A549 (cell line): Measurements from ENCODE around the gene TMEM30B. TPM values are rescaled to one million over a fixed set of nuclear protein-coding genes. Genes with fewer than 3 reads are reported as not detected.

Experiments
- ATAC-seq, 2 experiments: fragments of 200-7000 bp in 1 of 2; fragments of >200 bp in 1 of 2; cut with Nextera tagmentation in 1 of 2; cut with Tn5 transposase in 1 of 2; 3 replicates each; pipeline versions ENCODE4 v1.8.0 to v1.9.1; 2018 to 2020; ENCODE audit warnings: mild to moderate bottlenecking in 1 of 2, moderate library complexity in 1 of 2
- CTCF ChIA-PET: fragments of 300-600 bp; sonication (Branson Sonifier 250); formaldehyde crosslinking; extraction: SDS; loops from one replicate; lab custom pipeline; 2021; ENCODE audit warnings: antibody characterized with exemption, inconsistent platforms; lab: Yijun Ruan, JAX
- POLR2A ChIA-PET: fragments of 350-600 bp; formaldehyde crosslinking; extraction: SDS; loops from one replicate; lab custom pipeline; 2021; ENCODE audit warnings: antibody characterized with exemption, inconsistent platforms; lab: Yijun Ruan, JAX
- DNase-seq, 2 experiments: peaks; one replicate each; pipeline versions ENCODE4 v3.0.0 to v3.0.0-alpha.2; 2011 to 2016; ENCODE audit warnings: low read depth in 1 of 2, low spot score in 1 of 2
- FAIRE-seq: peaks from 2 replicates; lab custom pipeline; 2011; peaks lifted over from hg19 to GRCh38; lab: Jason Lieb, UNC
- H3K27ac ChIP-seq, 2 experiments: fragments of >200 bp; sonication (Bioruptor Twin); formaldehyde crosslinking; 3 replicates each; pipeline ENCODE4 v1.5.1; 2016 to 2017
- H3K4me1 ChIP-seq: fragments of >200 bp; sonication (Bioruptor Twin); formaldehyde crosslinking; 3 replicates; pipeline ENCODE4 v1.6.1; 2016
- H3K4me2 ChIP-seq: fragments of >200 bp; sonication (Bioruptor Twin); formaldehyde crosslinking; 3 replicates; pipeline ENCODE4 v1.6.1; 2016
- H3K4me3 ChIP-seq: fragments of >200 bp; sonication (Bioruptor Twin); formaldehyde crosslinking; 3 replicates; pipeline ENCODE4 v1.5.1; 2016
- H3K9me3 ChIP-seq: fragments of >200 bp; sonication (Bioruptor Twin); formaldehyde crosslinking; 3 replicates; pipeline ENCODE4 v1.6.1; 2016
- ATOH8 ChIP-seq: fragments of 250-450 bp; sonication (Bioruptor Pico); IDR thresholded peaks from 2 replicates; pipeline ENCODE4 v1.5.0; 2020; ENCODE audit warnings: low read depth, mild to moderate bottlenecking, moderate library complexity
- BHLHE40 ChIP-seq: IDR thresholded peaks from 2 replicates; pipeline ENCODE4 v1.6.1; 2012; ENCODE audit warnings: low read depth, low read length, inconsistent platforms
- CEBPB ChIP-seq, 2 experiments: fragments of >200 bp in 1 of 2; sonication (Bioruptor Twin) in 1 of 2; formaldehyde crosslinking in 1 of 2; IDR thresholded peaks; 2 replicates each; pipeline ENCODE4 v1.6.1; 2012 to 2016
- CHD2 ChIP-seq: fragments of 150-350 bp; IDR thresholded peaks from 2 replicates; pipeline ENCODE4 v1.6.1; 2014; ENCODE audit warnings: low read length; ENCODE audit not compliant: partially characterized antibody
- CTCF ChIP-seq: fragments of >200 bp; sonication (Bioruptor Twin); formaldehyde crosslinking; IDR thresholded peaks from 3 replicates; pipeline ENCODE4 v1.5.1; 2016
- ESRRA ChIP-seq: fragments of 150-350 bp; IDR thresholded peaks from 2 replicates; pipeline ENCODE4 v1.6.1; 2014; ENCODE audit warnings: mild to moderate bottlenecking, low read length, borderline replicate concordance
- HEYL ChIP-seq: fragments of 250-450 bp; sonication (Bioruptor Pico); IDR thresholded peaks from 2 replicates; pipeline ENCODE4 v1.8.0; 2021; ENCODE audit warnings: mild to moderate bottlenecking, moderate library complexity
- HMGXB4 ChIP-seq: fragments of 250-450 bp; sonication (Bioruptor Pico); IDR thresholded peaks from 2 replicates; pipeline ENCODE4 v1.5.0; 2021; ENCODE audit warnings: mild to moderate bottlenecking, moderate library complexity, borderline replicate concordance
- HOXA7 ChIP-seq: fragments of 250-450 bp; sonication (Bioruptor Pico); IDR thresholded peaks from 2 replicates; pipeline ENCODE4 v1.5.0; 2020; ENCODE audit warnings: mild to moderate bottlenecking, moderate library complexity
- HOXB13 ChIP-seq: fragments of 250-450 bp; sonication (Bioruptor Pico); IDR thresholded peaks from 2 replicates; pipeline ENCODE4 v1.5.0; 2020; ENCODE audit warnings: low read depth, mild to moderate bottlenecking, moderate library complexity
- HOXB5 ChIP-seq: fragments of 250-450 bp; sonication (Bioruptor Pico); IDR thresholded peaks from 2 replicates; pipeline ENCODE4 v1.5.0; 2020; ENCODE audit warnings: mild to moderate bottlenecking, moderate library complexity
- JUNB ChIP-seq: fragments of >200 bp; sonication (Bioruptor Twin); formaldehyde crosslinking; IDR thresholded peaks from 2 replicates; pipeline ENCODE4 v1.6.1; 2016
- KDM1A ChIP-seq: fragments of 200-600 bp; sonication (generic); IDR thresholded peaks from 2 replicates; pipeline ENCODE4 v1.6.1; 2016; ENCODE audit warnings: low read depth, mild to moderate bottlenecking
- KDM5A ChIP-seq: fragments of 200-600 bp; sonication (generic); IDR thresholded peaks from 2 replicates; pipeline ENCODE4 v1.6.1; 2016; ENCODE audit warnings: antibody characterized with exemption, mild to moderate bottlenecking
- MYC ChIP-seq: IDR thresholded peaks from 2 replicates; pipeline ENCODE4 v1.6.1; 2012; ENCODE audit warnings: mild to moderate bottlenecking, inconsistent platforms, low read length, improper control_type of control experiment, borderline replicate concordance
- NFE2L2 ChIP-seq: fragments of 150-350 bp; conservative IDR thresholded peaks from 2 replicates; pipeline ENCODE4 v1.6.1; 2014; ENCODE audit warnings: low read length
- POLR2AphosphoS2 ChIP-seq: conservative IDR thresholded peaks from 2 replicates; pipeline ENCODE4 v1.6.1; 2012; ENCODE audit warnings: low read length, improper control_type of control experiment, inconsistent platforms
- REST ChIP-seq: fragments of 200-600 bp; sonication (generic); IDR thresholded peaks from 2 replicates; pipeline ENCODE4 v1.6.1; 2016; ENCODE audit warnings: antibody characterized with exemption, mild to moderate bottlenecking, moderate library complexity
- RFX5 ChIP-seq: fragments of 450-650 bp; IDR thresholded peaks from 2 replicates; pipeline ENCODE4 v1.7.1; 2014; ENCODE audit warnings: antibody characterized with exemption, mild to moderate bottlenecking, moderate library complexity
- RNF2 ChIP-seq: fragments of 200-600 bp; sonication (generic); IDR thresholded peaks from 2 replicates; pipeline ENCODE4 v1.6.1; 2016; ENCODE audit warnings: low read depth, mild to moderate bottlenecking, antibody characterized with exemption, moderate library complexity, borderline replicate concordance
- SMC3 ChIP-seq: fragments of >200 bp; sonication (Bioruptor Twin); formaldehyde crosslinking; IDR thresholded peaks from 3 replicates; pipeline ENCODE4 v1.6.1; 2018; ENCODE audit warnings: inconsistent platforms
- USF2 ChIP-seq: fragments of 450-650 bp; IDR thresholded peaks from 2 replicates; pipeline ENCODE4 v1.6.1; 2014; ENCODE audit warnings: antibody characterized with exemption
- WGBS: methylation state at CpG from one replicate; pipeline ENCODE4 v1.1.6; 2017; ENCODE audit errors: missing lambda C conversion rate; 5-methylcytosine and 5-hydroxymethylcytosine counted together
- polyA plus RNA-seq, 4 experiments: library from polyadenylated mRNA; depleted of rRNA in 3 of 4; stranded (reverse); fragments of >200 nt; fragmentation: RNase III in 1 of 4; extraction: RNeasy Plus Mini Kit Qiagen cat#74134 plus additional on column Dnase treatment in 1 of 4; gene quantifications; 2 replicates in 3 of 4; 3 replicates in 1 of 4; pipeline ENCODE4 v1.2.3, GENCODE V29; 2011 to 2017

TMEM30B gene
- polyA plus RNA-seq, 2 of the 4 experiments (the other 2 are of a cell fraction), result 0.16 to 0.21 TPM

GRCh38 chr14:61290701-61291100, 9.6 kb upstream of the TMEM30B start (continued):
- TF ChIP-seq POLR2AphosphoS2 (no peak), ESRRA (no peak), CTCF (no peak), HOXA7 (CRISPR knock-in tag) (no peak), NFE2L2 (no peak)

- Histone ChIP-seq H3K9me3 (no peaks in the 10 kb centered on the region), H3K4me3 (no peak overlapping the region), H3K27ac (no peak overlapping the region)
- no peak for TF ChIP-seq NFE2L2
- no peak for TF ChIP-seq JUNB
- no peak for TF ChIP-seq CHD2
- TF ChIP-seq, all 56 proteins: peak for 0
- Histone ChIP-seq H3K4me1 (peaks cover 20% of the 10 kb centered on the region), H3K4me2 (no peak overlapping the region)
- no peak for ATAC-seq
- ChIA-PET CTCF (interaction anchor here (0.7 to 2.8 kb wide), 8 partner anchors 8 to 664 kb away, joined by 3 to 15 read pairs (median 4); partner anchors contain the start of gene TMEM30B), POLR2A (no interaction called here)
- WGBS, result 70% methylated on average over 3 of the region's 3 CpGs
- no peak for FAIRE-seq
- no peak for DNase-seq
Measured at GRCh38 chr14:61288720-61289119, 7.6 kb upstream of the TMEM30B start.

GRCh38 chr14:61288228-61288627, 7.1 kb upstream of the TMEM30B start:
- 45% methylated on average over 4 of the region's 4 CpGs for WGBS
- peaks cover 20% of the 10 kb centered on the region for H3K4me1 ChIP-seq
- TF ChIP-seq CEBPB (IDR thresholded peaks at IDR 0.05), result no peak
- FAIRE-seq, result no peak
- H3K27ac ChIP-seq, result no peak overlapping the region
- no peak overlapping the region for H3K4me2 ChIP-seq
- no peak for ATAC-seq
- ChIA-PET CTCF (interaction anchor here (0.7 to 2.8 kb wide), 8 partner anchors 8 to 663 kb away, joined by 3 to 15 read pairs (median 4); partner anchors contain the start of gene TMEM30B), POLR2A (no interaction called here)
- no peak for DNase-seq
- no peaks in the 10 kb centered on the region for H3K9me3 ChIP-seq
- no peak overlapping the region for H3K4me3 ChIP-seq

- WGBS, result 80% methylated on average over 7 of the region's 7 CpGs
- ChIA-PET CTCF (interaction anchor here (0.6 to 9.7 kb wide), 6 partner anchors 9 to 1103 kb away, joined by 3 to 97 read pairs (median 8); no protein-coding TSS in a partner anchor), POLR2A (no interaction called here)
- no peaks in the 10 kb centered on the region for H3K9me3 ChIP-seq
- FAIRE-seq (no peak), DNase-seq (no peak), ATAC-seq (no peak)
- H3K4me3 ChIP-seq, result no peak overlapping the region
- peaks cover 20% of the 10 kb centered on the region for H3K4me1 ChIP-seq
- no peak overlapping the region for H3K4me2 ChIP-seq
- no peak overlapping the region for H3K27ac ChIP-seq
- TF ChIP-seq SMC3 (no peak), HOXB13 (CRISPR knock-in tag) (no peak), BHLHE40 (no peak), NFE2L2 (no peak), USF2 (no peak), KDM1A (no peak), RNF2 (no peak), ESRRA (no peak), HOXB5 (CRISPR knock-in tag) (no peak), RFX5 (no peak), REST (no peak), HMGXB4 (no peak), MYC (no peak), KDM5A (no peak), HEYL (no peak), ATOH8 (CRISPR knock-in tag) (no peak)
Measured at GRCh38 chr14:61287196-61287595, 6.1 kb upstream of the TMEM30B start.
